HuH-7 (cell line): Measurements from ENCODE around the gene SACS.
"Not testable (repeated sequence)": the region's sequence is repeated elsewhere in the genome, so short reads cannot be mapped to it uniquely, and the experiment has no call there.

Experiments
- DNase-seq: peaks from one replicate; pipeline ENCODE4 v3.0.0; 2011; ENCODE audit warnings: low spot score

Gene SACS

DNA sequence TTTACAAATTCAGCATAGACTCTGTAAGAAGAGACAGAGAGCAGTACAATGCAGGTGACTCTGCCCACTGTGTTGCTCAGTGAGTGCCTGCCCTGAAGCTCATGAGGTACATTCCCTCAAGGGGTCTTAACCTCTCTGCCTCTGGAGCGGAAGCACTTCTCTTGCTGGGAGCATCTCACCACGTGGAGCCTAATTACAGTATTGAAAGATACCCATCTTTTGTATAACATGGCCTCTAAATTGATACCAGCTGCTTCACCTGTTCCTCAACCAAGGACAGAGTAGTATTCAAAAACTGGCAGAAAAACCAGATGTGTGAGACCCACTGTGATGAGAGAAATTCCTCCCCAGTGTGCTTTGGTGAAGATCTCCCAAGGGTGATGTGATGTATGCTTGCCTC is 77.1 kb downstream of the SACS start:
- no peak for DNase-seq

DNA sequence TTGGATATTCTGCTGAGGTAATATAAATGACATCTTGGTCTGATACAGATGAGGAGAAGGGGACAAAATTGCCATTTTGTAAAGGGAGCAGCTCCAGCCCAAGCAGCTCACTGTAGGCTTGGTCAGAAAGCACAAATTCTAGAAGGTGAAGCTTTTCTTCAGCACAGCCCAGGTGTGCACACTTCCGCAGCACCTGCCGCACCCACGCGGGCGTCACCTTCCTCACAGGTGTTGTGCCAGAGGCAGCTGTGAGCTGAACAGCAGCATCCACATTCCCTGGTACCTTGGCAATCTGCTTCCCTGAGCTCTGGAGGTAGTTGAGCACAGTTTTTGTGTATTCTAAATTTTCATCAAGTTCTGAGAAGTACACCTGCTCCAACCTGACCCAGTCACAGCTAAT is 79.0 kb downstream of the SACS start:
- DNase-seq = no peak

DNA sequence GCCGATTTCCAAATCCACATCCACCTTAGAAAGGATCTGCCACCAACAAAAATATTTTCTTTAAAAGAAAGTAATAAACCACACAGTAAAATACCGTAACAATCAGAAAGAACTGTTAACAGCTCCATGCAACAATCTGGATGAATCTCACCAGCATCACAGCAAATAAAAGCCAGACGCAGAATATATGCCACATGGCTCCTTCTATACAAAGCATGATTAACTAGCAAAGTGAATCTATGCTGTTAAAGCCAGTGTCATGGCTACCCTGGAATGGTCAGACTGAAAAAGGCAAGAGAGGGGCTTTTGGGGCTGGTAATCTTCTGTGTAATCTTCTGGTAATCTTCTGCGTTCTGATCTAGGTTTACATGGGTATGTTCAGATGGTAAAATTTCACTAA is 81.3 kb downstream of the SACS start:
- DNase-seq = no peak

DNA sequence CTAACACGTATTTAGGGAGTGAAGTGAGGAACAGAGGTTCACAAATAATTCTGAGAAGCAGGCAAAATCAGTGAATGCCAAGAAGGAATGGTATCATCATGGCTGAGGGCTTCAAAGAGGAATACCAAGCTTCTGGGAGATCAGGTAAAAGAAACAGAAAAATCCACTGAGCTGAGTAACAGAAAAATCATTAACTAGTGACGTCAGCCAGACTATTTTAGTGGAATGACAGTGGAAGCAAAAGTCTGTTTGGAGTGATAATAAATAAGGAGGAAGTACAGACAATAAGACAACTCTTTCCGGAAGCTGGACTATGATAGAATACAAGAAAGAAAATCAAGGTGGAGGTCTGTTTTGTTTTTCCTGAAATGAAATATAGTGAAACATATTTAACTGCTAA is 83.5 kb downstream of the SACS start:
- DNase-seq = no peak

DNA sequence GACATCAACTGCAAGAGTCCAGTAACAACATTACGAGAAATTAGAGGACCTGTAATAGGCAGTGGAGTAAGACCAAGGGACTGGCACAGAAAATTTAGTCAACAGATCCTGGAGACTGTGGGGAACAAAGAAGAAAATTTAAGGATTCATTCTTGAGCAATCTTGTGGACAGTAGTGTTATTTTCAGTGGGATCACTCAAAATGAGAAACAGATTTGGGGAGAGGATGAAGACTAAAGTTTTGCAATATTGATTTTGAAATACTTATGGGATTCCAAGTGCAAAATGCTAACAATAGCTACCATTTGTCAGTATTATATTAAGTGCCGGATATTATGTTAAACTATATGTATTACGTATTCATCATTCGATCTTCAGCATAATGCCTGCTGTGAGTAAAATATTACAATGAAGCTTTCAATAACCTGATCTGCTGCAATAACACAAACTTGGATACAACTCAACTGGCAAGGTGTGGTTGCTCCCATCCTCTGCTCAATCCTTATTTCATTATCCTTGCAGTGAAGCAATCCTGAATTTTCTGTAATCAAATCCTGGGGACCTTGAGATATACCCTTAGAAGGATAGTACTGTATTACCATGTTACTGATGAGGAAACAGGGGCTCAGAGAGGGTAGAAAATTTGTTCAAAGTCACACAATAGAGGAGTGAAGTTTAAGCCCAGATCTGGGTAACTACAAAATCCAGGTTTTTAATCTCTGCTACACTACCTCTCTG is 84.2 kb downstream of the SACS start:
- no peak for DNase-seq

DNA sequence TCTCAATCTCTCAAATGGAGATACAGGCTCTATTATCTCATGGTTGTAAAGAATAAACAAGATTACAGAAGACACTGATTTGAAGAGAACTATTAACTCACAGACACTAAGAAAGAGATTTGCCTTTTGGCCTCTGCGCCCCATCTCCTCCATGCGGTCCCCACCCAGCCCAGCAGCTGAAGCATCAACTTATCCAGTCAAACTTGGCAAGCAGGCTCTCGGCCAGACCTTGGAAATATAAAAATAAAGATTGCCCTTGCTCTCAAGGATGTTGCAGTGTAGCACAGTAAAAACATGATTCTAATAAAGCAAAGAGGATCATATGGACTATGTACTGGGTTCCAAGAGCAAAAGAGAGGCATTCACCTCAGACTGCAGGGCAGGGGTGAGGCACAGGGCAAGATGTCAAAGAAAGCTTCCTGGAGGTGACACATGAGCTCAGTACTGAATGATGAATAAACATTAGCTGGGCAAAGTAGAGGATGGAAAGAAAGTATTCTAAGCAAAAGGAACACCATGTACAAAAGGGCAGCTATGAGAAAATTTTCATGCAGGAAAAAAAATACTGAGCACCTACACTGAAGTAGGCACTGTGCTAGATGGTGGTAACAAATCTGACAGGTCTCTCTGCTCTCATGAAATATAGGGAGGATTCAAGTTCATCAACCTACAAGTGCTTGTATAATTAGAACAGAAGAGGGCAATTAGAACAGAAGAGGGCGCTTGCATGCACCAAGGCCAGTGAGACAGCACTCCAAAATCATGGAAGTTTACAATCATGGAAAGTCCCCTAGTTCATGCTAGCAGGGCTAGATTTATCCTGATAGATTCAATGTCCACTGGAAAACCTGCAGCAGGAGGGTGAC is 85.0 kb downstream of the SACS start:
- DNase-seq = no peak

DNA sequence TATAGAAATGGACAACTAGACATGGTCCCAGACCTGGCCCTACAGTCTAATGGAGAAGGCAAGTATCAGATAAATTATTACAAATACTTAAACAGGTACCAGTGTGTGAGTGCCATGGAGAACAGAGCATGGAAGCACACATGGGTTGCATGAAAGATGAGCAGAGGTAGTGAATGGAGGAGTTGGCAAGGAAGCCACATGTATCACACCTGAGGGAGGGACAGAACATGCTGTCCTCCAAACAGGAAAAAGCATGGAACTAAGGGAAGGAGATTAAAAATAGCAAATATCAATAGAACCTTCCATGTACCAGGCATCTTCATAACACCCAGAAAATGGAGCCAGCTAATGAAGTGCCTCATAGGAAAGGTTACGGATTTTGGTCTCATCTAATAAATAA is 85.9 kb downstream of the SACS start:
- DNase-seq = no peak

DNA sequence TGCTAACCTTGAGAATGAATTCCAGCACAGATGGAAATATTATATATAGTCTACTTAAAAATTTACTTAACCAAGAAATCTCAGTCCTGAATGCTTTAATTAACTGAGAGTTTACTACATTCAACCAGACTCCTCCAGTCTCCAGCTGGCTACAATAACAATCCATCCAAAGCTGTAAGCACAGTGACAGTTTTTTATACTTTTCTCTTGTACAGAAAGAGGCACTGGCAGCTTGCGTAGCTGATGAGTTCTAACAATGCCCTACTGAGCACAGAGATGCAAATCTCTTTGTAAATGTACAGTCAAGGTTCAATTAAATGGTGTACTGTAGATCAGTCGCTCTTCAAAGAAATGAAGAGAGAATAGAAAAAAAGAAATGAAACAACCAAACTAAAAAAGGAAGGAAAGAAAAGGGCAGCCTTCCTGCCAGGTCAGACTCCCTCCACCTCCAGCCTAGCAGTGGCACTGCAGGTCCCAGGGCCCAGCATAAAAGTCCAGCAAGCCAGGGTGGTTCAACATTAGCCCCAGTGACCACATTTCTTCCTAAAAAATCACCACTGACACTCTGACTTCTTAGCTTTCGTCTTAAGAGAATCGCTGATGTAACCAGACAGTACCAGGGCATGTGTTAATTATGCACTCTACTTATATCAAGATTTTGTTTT is 88.4 kb downstream of the SACS start:
- no peak for DNase-seq

DNA sequence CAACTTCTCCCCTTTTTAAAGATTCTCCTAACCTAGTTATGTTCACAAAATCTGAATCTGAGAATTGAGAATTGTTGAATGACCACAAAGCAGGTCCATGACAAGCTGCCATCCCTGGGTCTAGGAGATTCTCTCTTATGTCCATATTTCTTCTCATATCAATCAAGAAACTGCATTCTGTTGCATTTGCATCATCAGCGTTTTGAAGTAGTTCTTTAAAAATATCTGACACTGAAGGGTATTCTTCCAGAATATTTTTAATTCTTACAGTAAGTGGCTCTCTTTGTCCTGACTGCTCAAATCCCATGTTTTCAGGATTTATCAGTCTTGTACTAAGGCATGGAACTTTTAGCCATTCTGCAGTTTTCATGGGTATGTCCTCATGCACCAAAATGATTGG is 94.3 kb downstream of the SACS start:
- no peak for DNase-seq

DNA sequence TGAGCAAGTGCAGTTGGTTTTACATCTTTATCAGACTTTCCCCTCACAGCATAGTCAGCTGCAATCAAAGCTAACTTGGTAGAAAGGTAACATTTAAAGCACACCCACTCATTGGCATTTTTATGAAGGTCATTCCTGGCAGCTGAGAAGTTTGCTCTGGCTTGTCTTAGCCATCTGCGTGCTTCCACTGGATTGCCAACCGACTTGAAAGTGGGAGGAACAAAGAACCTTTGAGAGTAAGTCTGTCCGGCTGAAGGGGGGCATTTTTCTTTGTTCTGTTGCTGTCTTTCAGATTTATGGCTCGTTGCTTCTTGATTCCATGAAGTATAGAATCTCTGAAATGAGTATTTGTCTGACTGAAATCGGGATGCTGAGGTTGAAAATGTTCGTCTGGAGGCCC is 103.1 kb downstream of the SACS start:
- DNase-seq = no peak

DNA sequence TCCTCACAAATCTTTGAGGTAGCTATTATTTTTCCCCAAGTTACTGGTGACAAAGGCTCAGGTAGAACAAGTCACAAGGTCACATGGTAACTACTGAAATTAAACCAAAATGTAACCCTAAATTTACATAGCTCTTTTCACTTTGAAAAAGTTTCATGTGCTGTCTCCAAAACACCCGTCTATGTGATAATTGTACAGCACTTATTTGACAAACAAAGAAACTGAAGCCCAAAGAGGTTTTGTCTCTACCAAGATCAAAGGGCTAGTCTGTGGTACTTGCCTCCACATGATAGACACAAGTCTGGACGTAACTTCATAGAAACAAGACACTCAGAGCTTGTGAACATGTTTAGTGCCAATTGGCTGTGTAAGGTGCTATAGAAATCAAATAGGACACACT is 108.3 kb downstream of the SACS start:
- DNase-seq = no peak

DNA sequence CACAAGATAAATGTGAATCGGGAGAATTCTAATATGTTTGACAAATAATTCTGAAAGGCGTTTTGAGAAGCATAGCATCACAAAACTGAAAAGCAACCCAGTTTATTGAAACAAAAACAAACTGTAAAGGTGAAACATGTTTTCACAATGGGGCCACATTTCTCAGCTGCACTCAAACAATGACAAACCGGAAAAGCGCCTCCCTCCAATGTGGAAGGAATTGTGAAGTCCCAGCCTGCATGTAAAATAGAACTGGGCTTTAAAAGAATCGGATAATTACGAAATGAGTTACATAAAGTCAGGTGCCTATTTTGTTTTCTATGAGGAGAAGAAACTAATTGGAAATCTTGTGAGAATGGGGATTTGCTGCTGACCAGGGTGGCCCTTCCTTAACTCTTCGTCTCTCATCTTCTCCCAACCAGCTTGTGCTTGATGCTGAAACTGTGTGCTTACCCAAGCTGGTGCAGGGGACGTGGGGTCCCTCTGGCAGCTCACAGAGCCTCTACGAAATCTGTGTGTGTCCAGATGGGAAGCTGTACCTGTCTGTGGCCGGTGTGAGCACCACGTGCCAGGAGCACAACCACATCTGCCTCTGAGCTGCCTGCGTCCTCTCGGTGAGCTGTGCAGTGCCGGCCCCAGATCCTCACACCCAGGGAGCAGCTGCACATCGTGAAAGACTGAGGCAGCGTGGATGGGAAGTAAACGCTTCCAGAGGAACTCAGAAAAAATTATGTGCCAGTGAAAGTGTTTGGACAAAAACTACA is 109.4 kb downstream of the SACS start:
- DNase-seq = no peak

DNA sequence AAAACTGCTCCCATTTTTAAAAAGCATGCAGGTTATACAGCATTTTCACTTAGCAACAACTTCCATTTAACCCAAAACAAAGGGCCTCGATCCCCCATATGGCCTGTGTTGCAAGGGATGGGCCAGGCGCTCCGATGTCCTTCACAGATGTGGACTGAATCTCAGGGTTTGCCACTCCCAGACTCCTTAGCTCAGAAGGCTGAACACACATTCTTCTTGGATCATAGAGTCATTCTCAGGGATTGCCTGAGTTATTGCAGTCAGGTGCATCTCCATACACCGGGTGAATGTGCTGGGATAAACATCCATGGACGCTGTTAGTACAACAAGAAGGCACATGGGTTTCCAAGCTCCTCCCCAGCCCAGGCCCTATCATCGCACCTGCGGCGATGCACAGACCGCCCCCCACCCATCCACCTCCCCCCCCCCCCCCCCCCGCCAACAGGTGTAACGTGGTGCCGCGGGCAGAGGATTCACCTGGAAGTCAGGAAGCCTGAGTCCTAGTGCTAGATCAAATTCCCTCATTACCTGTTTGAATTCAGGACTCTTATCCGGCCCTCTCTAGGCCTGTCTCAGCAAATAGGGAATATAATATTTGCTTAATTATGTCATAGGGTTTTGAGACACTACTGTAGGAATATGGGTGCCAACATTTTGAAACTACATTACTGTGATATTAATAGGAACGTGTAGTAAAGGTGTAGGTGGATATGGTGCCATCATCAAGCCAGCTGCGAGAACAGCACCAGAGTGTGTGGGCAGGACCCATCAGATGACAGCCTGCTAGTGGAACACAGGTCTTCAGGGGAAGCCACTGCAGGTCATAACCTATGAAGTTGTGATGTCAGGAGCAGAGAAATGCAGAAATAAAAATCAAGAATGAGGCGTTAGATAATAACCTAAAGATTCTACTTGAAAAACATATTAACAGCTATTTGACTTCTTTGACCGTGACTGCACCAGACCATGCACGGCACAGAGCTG is 110.9 kb downstream of the SACS start:
- DNase-seq = no peak

DNA sequence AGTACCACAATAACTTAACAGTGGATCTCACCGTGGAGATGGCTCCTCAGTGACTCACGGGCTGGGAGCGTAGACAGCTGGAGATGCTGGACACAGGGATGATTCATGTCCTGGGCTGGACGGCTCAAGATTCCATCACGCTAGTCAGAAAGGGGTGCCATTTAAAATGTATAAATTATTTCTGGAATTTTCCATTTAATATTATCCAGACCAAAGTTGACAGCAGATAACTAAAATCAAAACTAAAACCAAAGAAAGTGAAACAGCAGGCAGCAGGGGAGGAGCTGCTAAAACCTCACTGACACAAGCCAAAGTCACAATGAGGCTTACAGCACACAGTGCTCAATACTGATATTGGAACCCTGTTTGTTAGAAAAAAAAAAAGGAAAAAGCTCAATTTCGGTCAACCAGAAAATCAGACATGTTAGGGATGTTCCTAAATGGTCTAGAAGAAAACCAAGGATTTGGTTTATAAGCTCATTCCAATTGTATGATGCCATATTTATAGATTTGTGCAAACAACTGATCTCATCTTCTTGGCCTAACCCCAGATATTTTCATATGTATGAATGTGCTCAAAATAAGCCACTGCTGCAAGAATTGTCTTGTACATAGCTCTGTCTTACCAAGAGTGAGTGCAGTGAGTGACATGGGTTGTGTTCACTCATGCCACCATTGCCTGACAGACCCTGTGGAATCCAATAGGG is 111.8 kb downstream of the SACS start:
- DNase-seq = no peak

DNA sequence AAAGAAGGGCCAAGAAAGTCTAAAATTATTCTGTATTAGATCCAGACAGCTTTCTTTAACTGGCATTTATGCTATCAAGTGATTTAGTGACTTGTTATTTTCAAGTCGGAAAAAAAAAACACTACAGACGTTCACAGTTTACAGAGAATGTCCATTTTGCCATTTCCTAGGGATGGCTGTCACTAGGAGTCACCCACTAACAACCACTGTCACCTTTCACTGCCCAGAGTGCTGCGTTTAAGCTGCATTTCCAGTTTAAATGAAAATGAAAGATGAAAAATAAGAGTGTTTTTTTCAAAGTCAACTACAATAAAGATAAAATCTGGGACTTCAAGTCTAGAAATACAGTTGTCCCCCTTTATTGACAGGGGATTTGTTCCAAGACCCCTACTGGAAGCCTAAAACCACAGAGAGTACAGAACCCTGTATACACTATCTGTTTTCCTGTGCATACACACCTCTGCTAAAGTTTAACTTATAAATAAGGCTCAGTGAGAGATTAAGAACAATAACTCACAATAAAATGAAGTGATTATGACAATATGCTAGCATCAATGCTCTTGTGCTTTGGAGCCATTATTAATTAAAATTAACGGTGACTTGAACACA is 112.5 kb downstream of the SACS start:
- DNase-seq = no peak

DNA sequence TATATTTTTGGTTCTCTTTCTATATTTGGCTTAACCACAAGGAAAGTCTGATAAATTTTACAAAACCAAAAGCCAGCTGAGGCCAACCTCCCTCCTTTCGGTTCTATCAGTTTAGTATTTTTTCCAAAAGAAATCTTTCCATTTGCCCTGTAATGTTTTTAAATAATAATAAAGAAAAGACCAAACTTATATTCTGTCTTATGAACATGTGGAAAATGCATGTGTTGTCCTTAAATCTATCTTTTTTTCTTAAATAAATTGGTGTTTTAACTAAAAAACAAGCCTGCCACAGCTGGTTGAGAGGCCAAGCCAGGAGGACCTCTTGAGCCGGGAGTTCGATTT is 113.6 kb downstream of the SACS start:
- DNase-seq = no peak

DNA sequence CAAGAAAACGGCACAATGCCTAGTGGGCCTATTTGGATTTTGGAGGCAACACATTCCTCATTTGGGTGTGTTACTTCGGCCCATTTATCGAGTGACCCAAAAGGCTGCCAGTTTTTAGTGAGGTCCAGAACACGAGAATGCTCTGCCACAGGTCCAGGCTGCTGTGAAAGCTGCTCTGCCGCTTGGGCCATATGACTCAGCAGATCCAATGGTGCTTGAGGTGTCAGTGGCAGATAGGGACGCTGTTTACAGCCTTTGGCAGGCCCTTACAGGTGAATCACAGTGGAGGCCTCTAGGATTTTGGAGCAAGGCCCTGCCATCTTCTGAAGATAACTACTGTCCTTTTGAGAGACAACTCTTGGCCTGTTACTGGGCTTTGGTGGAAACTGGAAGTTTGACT is 118.7 kb downstream of the SACS start:
- not testable (repeated sequence) for DNase-seq

DNA sequence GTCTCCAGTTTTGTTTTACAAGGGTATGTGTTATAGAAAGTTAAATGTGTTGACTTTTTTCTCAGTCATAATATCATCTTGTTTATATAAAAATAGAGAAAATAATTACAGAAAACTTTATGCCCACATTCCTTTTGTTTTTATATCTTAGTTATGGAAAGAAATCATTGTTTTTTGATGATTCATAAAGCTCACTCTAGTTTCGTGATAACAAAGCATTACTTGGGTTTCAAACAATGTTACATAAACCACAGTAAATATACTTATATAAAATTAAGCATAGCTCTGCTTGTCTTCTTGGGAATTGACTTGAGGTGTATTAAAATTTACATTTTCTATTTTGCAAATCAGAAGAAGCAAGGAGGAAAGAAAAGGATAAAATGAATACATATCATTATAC is 140.9 kb downstream of the SACS start:
- no peak for DNase-seq

DNA sequence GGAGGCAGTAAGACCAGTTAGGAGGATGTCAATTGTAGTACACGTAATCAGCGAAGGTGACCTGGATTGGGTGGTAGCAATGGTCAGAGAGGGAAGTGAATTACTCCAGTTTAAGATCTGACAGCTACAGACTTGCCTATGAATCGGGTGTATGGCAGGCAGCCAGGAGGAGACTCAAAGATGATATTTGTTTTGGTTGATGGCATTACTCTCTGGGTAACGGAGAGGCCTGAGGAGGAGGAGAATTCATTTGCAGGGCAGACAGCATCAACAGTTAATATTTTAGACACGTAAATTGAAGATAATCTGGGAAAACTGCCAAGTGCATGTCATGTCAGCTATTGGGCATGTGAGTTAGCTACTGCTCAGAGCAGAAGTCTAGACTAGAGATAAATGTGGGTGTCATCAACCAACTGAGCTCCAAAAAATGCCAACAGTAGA is 143.6 kb downstream of the SACS start:
- no peak for DNase-seq

DNA sequence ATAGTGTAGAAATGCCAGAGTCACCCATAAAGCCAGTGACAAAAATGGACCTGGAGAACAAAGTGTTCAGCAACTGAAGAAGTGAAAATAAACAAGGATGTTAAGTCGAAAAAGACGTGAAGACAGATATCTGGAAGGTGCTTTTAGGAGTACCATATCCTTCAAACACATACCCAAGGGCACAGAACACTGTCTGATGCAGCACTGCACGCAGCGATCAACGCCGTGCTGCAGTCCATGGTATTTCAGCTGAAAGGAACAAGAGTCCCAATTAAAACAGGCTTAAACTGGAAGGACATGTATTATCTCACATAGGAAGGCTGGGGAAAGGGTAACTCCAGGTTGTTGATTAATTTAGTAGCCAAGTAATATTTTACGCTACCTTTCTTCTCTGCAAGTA is 144.5 kb downstream of the SACS start:
- DNase-seq = no peak
